NCI-H128 (cell line): ENCODE results near the gene UPK3BL1.
"Not testable (repeated sequence)": the region's sequence is repeated elsewhere in the genome, so short reads cannot be mapped to it uniquely, and the experiment has no call there.

Source experiments
- DNase-seq: peaks from one replicate; lab custom pipeline; 2025; ENCODE audit not compliant: unreplicated experiment; lab: John Stamatoyannopoulos, UW

UPK3BL1 gene

GRCh38 chr7:102630622-102631021, 12.0 kb downstream of the UPK3BL1 start:
- DNase-seq: not testable (repeated sequence)

GRCh38 chr7:102627271-102627904, 15.2 kb downstream of the UPK3BL1 start:
- not testable (repeated sequence) for DNase-seq

GRCh38 chr7:102618122-102618521, 24.5 kb downstream of the UPK3BL1 start:
- not testable (repeated sequence) for DNase-seq

DNA sequence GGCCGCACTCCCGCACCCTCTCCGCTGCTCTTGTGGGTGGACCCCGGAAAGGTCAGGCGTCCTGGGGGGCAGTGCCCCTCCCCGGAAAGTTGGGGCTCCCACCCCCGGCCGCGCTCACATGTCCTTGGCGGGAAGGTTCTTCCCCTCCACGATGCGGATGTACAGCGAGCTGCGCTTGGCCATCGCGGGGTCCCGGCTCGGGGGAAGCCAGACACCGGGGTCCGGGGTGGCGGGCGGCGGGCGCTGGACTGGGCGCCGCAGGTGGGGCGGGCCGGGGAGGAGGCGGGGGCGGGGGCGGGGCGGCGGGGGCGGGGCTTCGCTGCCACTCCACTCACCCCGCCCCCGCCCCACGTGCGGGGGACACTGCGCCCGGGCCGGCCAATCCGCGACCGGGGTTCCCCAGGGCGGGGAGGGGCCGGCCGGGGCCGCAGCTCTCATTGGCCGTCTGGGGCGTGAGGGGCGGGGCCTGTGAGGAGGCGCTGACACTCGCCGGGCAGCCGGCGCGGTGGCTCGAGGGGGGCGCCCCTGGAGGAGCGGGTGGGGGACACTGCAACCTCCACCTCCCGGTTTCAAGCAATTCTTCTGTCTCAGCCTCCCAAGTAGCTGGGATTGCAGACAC, 26.0 kb downstream of the UPK3BL1 start, which contains the start of gene RASA4:
Gene RASA4, minus strand, starts transcription at position 250 of the 619 bp plus-strand sequence. Its CDS starts 67 bp downstream, at position 183.
- DNase-seq: not testable (repeated sequence)

GRCh38 chr7:102615930-102616329, 26.7 kb downstream of the UPK3BL1 start:
- DNase-seq: not testable (repeated sequence)

DNA sequence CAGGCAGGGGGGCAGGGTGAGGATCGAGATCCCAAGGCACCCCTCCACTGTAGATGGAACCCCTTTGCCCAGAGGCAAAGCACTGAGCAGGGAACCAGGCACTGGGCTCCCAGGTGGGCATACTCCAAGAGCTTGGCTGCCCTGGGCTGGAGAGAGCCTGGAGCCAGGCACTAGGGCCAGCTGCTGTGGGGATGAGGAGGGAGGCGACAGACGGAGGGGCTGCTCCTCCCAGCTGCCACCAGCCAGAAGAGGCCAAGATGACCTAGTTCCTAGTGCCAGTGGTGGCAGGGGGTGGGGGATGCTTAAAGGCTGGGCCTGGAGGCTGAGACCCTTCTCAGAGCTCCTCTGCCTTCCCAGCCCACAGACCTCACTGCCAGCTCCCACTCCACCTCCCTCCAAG, 27.7 kb downstream of the UPK3BL1 start:
- DNase-seq: not testable (repeated sequence)

GRCh38 chr7:102614346-102614697, 28.3 kb downstream of the UPK3BL1 start:
- DNase-seq: not testable (repeated sequence)

GRCh38 chr7:102613575-102614345, 28.8 kb downstream of the UPK3BL1 start:
- not testable (repeated sequence) for DNase-seq

DNA sequence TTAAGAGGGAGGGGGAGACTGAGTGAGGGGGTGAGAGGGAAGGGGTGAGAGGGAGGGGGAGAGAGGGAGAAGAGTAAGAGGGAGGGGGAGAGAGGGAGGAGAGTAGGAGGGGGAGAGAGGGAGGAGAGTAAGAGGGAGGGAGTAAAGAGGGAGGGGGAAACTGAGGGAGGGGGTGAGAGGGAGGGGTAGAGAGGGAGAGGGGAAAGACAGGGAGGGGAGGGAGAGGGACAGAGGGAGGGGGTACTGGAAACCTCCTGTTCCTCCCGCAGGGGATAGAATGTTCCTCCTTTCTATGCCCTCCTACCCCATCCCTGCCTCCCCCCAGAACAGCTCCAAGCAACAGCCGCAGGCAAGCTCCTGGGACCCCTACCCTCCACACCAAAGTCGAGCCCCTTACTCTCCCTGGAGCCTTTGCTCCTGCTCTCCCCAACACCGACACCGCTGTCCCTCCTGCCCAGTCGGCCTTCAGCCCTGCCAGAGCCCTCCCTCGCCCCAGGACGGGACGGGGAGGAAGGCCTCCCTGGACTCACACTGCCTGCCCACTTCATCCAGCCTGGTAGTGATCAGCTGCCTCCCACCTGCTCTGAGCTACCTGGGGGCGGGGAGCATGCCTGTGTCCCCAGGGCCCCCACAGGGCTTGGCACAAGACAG, 30.8 kb downstream of the UPK3BL1 start:
- DNase-seq: not testable (repeated sequence)

DNA sequence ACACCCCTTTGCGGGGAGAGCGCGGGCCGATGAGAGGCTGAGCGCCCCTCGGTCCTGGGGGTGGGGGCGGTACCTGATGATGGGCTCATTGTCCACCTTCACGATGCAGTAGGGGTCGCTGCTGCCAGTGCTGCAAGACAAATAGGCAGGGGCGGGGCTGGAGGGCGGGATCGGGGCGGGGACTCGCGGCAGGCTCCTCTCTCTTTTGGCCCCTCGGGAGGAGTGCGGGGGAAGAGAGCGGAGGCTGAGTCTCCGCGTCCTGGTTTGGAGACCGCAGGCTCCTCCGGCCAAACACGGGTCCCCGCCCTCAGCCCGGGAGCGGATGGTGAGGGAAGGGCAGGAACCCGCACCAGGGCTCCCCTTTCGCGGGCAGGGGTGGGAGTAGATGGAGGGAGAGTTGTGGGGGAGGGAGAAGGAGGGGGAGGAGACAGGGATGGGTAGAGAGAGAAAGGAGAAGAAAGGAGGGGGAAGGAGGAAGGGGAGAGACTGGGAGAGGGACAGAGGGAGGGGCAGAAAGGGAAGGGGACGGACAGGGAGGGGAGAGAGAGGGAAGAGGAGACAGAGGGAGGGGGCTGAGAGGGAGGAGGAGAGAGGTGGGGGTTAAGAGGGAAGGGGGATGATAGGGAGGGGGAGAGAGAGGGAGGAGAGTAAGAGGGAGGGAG, 31.4 kb downstream of the UPK3BL1 start:
- DNase-seq: not testable (repeated sequence)

GRCh38 chr7:102610441-102610840, 32.1 kb downstream of the UPK3BL1 start:
- not testable (repeated sequence) for DNase-seq

- not testable (repeated sequence) for DNase-seq
Observed at GRCh38 chr7:102609734-102610133, 32.9 kb downstream of the UPK3BL1 start.

DNA sequence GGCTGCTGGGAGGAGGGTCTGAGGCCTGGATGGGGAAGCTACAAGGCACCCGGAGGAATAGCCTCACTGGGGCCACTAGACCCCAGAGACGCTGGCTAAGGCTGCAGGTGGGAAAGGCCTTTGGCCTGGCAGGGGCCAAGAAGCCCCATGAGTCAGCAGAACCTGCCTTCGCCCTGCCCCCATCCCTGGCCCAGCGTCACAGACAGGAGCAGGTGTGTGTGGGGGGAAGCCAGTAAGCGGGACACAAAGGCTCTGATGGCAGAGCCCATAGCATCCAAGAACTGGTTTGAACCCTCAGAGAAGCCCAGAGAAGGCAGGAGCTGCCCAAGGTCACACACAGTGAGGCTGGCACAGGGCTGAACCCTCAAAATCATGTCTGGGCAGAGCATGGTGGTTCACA, 35.7 kb downstream of the UPK3BL1 start:
- not testable (repeated sequence) for DNase-seq

DNA sequence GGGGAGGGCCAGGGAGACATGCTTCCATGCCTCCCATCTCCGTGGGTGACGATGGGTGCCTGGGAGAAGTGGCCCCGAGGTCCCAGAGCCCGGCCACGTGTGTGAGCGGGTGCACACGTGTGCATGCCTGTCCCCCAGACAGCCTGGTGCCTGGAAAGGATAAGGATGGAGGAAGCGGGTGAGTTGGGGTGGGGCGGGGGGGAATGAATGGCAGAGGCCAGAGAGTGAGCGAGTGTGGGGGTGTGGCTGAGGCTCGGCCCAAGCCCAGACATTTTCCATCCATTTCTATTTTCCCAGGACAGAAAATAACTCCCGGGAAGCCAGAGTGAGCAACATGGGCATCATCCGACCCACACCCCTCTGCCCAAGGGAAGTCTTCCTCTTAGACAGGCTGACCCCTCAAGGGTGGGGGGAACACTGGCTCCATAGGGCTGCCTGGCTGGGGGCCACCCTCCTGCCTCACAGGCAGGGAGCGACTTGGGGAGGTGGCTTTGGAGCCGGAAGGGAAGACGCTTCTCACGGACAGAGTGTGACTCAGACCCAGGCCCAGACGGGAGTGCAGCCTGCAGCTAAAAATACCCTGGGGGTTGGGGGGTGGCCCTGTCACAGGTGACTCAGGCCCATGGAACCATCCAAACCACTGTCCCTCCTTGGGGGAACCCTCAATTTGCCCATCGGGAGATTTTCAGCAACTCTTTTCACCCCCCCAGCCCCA, 38.0 kb downstream of the UPK3BL1 start:
- DNase-seq: not testable (repeated sequence)

- not testable (repeated sequence) for DNase-seq
Observed at GRCh38 chr7:102602317-102602716, 40.3 kb downstream of the UPK3BL1 start.

DNA sequence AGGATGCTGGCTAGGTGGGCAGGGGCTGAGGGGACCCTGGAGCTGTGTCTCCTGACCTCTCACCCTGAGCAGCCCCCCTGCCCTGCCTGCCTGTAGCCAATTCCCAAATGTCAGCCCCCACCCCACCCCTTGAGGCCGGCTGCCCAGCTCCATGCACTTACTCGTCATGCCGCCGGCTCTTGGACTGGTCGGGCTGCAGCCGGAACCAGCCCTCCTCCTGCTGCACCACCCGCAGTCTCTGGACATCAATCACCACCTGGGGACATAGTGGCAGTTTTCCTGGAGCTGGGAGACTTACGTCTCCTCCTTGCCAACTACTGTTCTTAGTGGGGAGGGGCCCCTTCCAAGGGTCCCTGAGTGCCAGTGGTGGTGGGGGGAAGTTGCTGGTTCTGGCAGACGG, 42.9 kb downstream of the UPK3BL1 start:
- not testable (repeated sequence) for DNase-seq

- DNase-seq: not testable (repeated sequence)
Observed at GRCh38 chr7:102596036-102596435, 46.6 kb downstream of the UPK3BL1 start.

GRCh38 chr7:102593637-102594334, 48.8 kb downstream of the UPK3BL1 start:
- DNase-seq: not testable (repeated sequence)

GRCh38 chr7:102592477-102593019, 50.0 kb downstream of the UPK3BL1 start:
- not testable (repeated sequence) for DNase-seq
